H1 (cell line): ENCODE measurements around the gene CPLANE1. TPM values are rescaled to one million over a fixed set of nuclear protein-coding genes. Genes with fewer than 3 reads are reported as not detected.

ENCODE experiments used
- CTCF ChIA-PET: fragments of 300-600 bp; sonication (Branson Sonifier 250); formaldehyde crosslinking; loops from one replicate; lab custom pipeline; 2021; ENCODE audit not compliant: partially characterized antibody; lab: Charles Lee
- POLR2A ChIA-PET: fragments of 300-600 bp; sonication (Branson Sonifier 250); formaldehyde crosslinking; loops from one replicate; lab custom pipeline; 2021; ENCODE audit warnings: inconsistent platforms; ENCODE audit not compliant: partially characterized antibody; lab: Charles Lee
- DNase-seq, 2 experiments: peaks; one replicate each; pipeline versions ENCODE4 v3.0.0 to v3.0.0-alpha.2; 2010 to 2022; ENCODE audit warnings: low spot score in 2 of 2, low read depth in 1 of 2, mixed read lengths in 1 of 2
- FAIRE-seq: peaks from 2 replicates; lab custom pipeline; 2011; peaks lifted over from hg19 to GRCh38; lab: Jason Lieb, UNC
- H2AFZ ChIP-seq: 2 replicates; pipeline ENCODE4 v1.8.1; 2012; ENCODE audit warnings: low read length, inconsistent platforms
- H2AK5ac ChIP-seq: 2 replicates; pipeline ENCODE4 v1.6.1; 2013; ENCODE audit warnings: low read depth, low read length
- H2BK120ac ChIP-seq: replicated peaks from 2 replicates; pipeline ENCODE3; 2013; ENCODE audit warnings: low read depth, low read length, inconsistent platforms
- H2BK12ac ChIP-seq: 2 replicates; pipeline ENCODE4 v1.6.1; 2013; ENCODE audit warnings: low read depth, low read length
- H2BK15ac ChIP-seq: 2 replicates; pipeline ENCODE4 v1.6.1; 2013; ENCODE audit warnings: low read length
- H2BK20ac ChIP-seq: 2 replicates; pipeline ENCODE4 v1.6.1; 2013; ENCODE audit warnings: low read length
- H2BK5ac ChIP-seq: 2 replicates; pipeline ENCODE4 v1.6.1; 2013; ENCODE audit warnings: low read depth, low read length
- H3K14ac ChIP-seq: 2 replicates; pipeline ENCODE4 v1.6.1; 2013; ENCODE audit warnings: inconsistent platforms; ENCODE audit not compliant: insufficient read length
- H3K18ac ChIP-seq: 2 replicates; pipeline ENCODE4 v1.6.1; 2013; ENCODE audit warnings: low read length; ENCODE audit errors: extremely low read depth
- H3K23ac ChIP-seq: 2 replicates; pipeline ENCODE4 v1.6.1; 2013; ENCODE audit warnings: inconsistent platforms; ENCODE audit not compliant: insufficient read length
- H3K23me2 ChIP-seq: 2 replicates; pipeline ENCODE4 v1.6.1; 2013; ENCODE audit warnings: low read depth, low read length
- H3K27ac ChIP-seq: 2 replicates; pipeline ENCODE4 v1.6.1; 2011; ENCODE audit warnings: low read depth, low read length, inconsistent platforms
- H3K27me3 ChIP-seq, 4 experiments: replicated peaks in 1 of 4; 1 replicate in 1 of 4; 2 replicates in 3 of 4; pipeline versions ENCODE4 v1.6.1 to v1.8.1; 2011 to 2013; ENCODE audit warnings: low read length in 3 of 4, mild to moderate bottlenecking in 3 of 4, inconsistent platforms in 2 of 4, mixed read lengths in 2 of 4, moderate library complexity in 1 of 4; ENCODE audit not compliant: control insufficient read depth in 3 of 4, insufficient read depth in 3 of 4; ENCODE audit errors: extremely low read depth in 1 of 4
- H3K36me3 ChIP-seq, 4 experiments: 2 replicates each; pipeline versions ENCODE4 v1.6.1 to v1.8.1; 2011 to 2013; ENCODE audit warnings: mild to moderate bottlenecking in 4 of 4, low read length in 3 of 4, moderate library complexity in 2 of 4, control low read depth in 1 of 4, inconsistent platforms in 1 of 4; ENCODE audit not compliant: insufficient read depth in 4 of 4, control insufficient read depth in 2 of 4
- H3K4ac ChIP-seq: replicated peaks from 2 replicates; pipeline ENCODE3; 2013; ENCODE audit warnings: low read length, low read depth, mixed read lengths, inconsistent platforms; ENCODE audit not compliant: insufficient read length
- H3K4me1 ChIP-seq, 4 experiments: replicated peaks in 1 of 4; 1 replicate in 1 of 4; 2 replicates in 3 of 4; pipeline versions ENCODE4 v1.6.1 to v1.8.1; 2011 to 2013; ENCODE audit warnings: low read length in 3 of 4, inconsistent platforms in 2 of 4, mixed read lengths in 1 of 4; ENCODE audit not compliant: insufficient read depth in 4 of 4, control insufficient read depth in 3 of 4
- H3K4me2 ChIP-seq, 2 experiments: 2 replicates each; pipeline versions ENCODE4 v1.6.1 to v1.8.1; 2011 to 2013; ENCODE audit warnings: low read depth in 2 of 2, low read length in 2 of 2, control low read depth in 1 of 2, inconsistent platforms in 1 of 2, mild to moderate bottlenecking in 1 of 2; ENCODE audit not compliant: insufficient read depth in 1 of 2
- H3K4me3 ChIP-seq, 4 experiments: fragments of 200-600, 300-600 bp in 1 of 4; sonication (generic), shearing (Covaris generic), sonication (Bioruptor Twin) in 1 of 4; 2 replicates each; pipeline versions ENCODE4 v1.5.1 to v1.8.1; 2011 to 2016; ENCODE audit warnings: low read length in 4 of 4, low read depth in 3 of 4, control low read depth in 2 of 4, inconsistent platforms in 2 of 4, mild to moderate bottlenecking in 2 of 4, mixed read lengths in 1 of 4, moderate library complexity in 1 of 4; ENCODE audit not compliant: insufficient read depth in 2 of 4; ENCODE audit errors: extremely low read depth in 1 of 4
- H3K56ac ChIP-seq: replicated peaks from 2 replicates; pipeline ENCODE3; 2013; ENCODE audit warnings: low read depth, mild to moderate bottlenecking, mixed read lengths, low read length, inconsistent platforms; ENCODE audit not compliant: insufficient read length
- H3K79me1 ChIP-seq: 2 replicates; pipeline ENCODE4 v1.6.1; 2013; ENCODE audit warnings: low read depth, low read length, control low read depth
- H3K79me2 ChIP-seq, 2 experiments: 2 replicates each; pipeline versions ENCODE4 v1.6.1 to v1.8.1; 2012 to 2013; ENCODE audit warnings: low read length in 2 of 2, mild to moderate bottlenecking in 2 of 2, inconsistent platforms in 1 of 2; ENCODE audit not compliant: insufficient read depth in 2 of 2, control insufficient read depth in 1 of 2
- H3K9ac ChIP-seq, 4 experiments: replicated peaks in 1 of 4; 1 replicate in 1 of 4; 2 replicates in 3 of 4; pipeline versions ENCODE4 v1.6.1 to v1.8.1; 2011 to 2013; ENCODE audit warnings: low read depth in 3 of 4, low read length in 3 of 4, control low read depth in 2 of 4, mild to moderate bottlenecking in 2 of 4, moderate library complexity in 2 of 4, inconsistent platforms in 1 of 4; ENCODE audit errors: extremely low read depth in 1 of 4
- H3K9me3 ChIP-seq, 2 experiments: 2 replicates each; pipeline versions ENCODE4 v1.6.1 to v1.8.1; 2012 to 2013; ENCODE audit warnings: mild to moderate bottlenecking in 2 of 2, moderate library complexity in 2 of 2, control low read depth in 1 of 2, inconsistent platforms in 1 of 2, low read depth in 1 of 2, low read length in 1 of 2, mixed read lengths in 1 of 2; ENCODE audit not compliant: insufficient read depth in 2 of 2
- H4K20me1 ChIP-seq, 2 experiments: replicated peaks in 1 of 2; 2 replicates each; pipeline versions ENCODE3 to v1.8.1; 2011 to 2013; ENCODE audit warnings: inconsistent platforms in 2 of 2, low read length in 2 of 2, mild to moderate bottlenecking in 1 of 2; ENCODE audit not compliant: insufficient read depth in 2 of 2, control insufficient read depth in 1 of 2
- H4K5ac ChIP-seq: 2 replicates; pipeline ENCODE4 v1.6.1; 2013; ENCODE audit warnings: low read length, low read depth, mixed read lengths, inconsistent platforms; ENCODE audit not compliant: insufficient read length
- H4K8ac ChIP-seq: 2 replicates; pipeline ENCODE4 v1.8.0; 2013; ENCODE audit warnings: mild to moderate bottlenecking, moderate library complexity, low read length, inconsistent platforms; ENCODE audit not compliant: insufficient read depth; ENCODE audit errors: extremely low read depth
- H4K91ac ChIP-seq: replicated peaks from 2 replicates; pipeline ENCODE3; 2013; ENCODE audit warnings: low read length, mixed read lengths, inconsistent platforms; ENCODE audit not compliant: insufficient read length
- BCL11A ChIP-seq, 2 experiments: IDR thresholded peaks; one replicate each; pipeline ENCODE4 v1.6.1; 2011; ENCODE audit warnings: low read depth in 2 of 2, low read length in 2 of 2, mild to moderate bottlenecking in 2 of 2
- WGBS, 2 experiments: shearing (Covaris generic) in 1 of 2; methylation state at CpG; one replicate each; pipeline versions ENCODE4 v1.1.6 to v1.1.7; 2013 to 2015; ENCODE audit warnings: low lambda C conversion rate in 2 of 2, mixed read lengths in 2 of 2, inconsistent platforms in 1 of 2, low coverage in 1 of 2, missing lambda C conversion rate in 1 of 2; ENCODE audit not compliant: insufficient replicate concordance in 2 of 2, insufficient coverage in 1 of 2, insufficient read length in 1 of 2; ENCODE audit errors: extremely low coverage in 1 of 2, missing lambda C conversion rate in 1 of 2; 5-methylcytosine and 5-hydroxymethylcytosine counted together
- polyA plus RNA-seq, 7 experiments: library from polyadenylated mRNA; depleted of rRNA in 3 of 7; stranded (reverse) in 5 of 7; unstranded in 2 of 7; fragments of >200 nt in 5 of 7; fragments of 200-250 nt in 2 of 7; gene quantifications; 1 replicate in 5 of 7; 2 replicates in 1 of 7; 4 replicates in 1 of 7; pipeline versions ENCODE4 v1.2.1 to v1.2.3, GENCODE V29; 2011 to 2013; ENCODE audit warnings: missing spikeins in 2 of 7, mixed read lengths in 2 of 7
- total RNA-seq: library from RNA; stranded (reverse); fragmentation: NEBNext Ultra II Directional; extraction: Animal tissue kit (Norgen Biotek cat#: 25700); gene quantifications from 2 replicates; pipeline ENCODE4 v1.2.1, GENCODE V29; 2021

CPLANE1 gene
- total and polyA plus RNA-seq, 2 of the 8 experiments (the other 6 are each of a cell fraction or from before 2014, with no cell fraction given): 2.2 to 8.8 TPM

- Histone ChIP-seq H2AK5ac (no peak overlapping the region), H4K5ac (no peak overlapping the region), H3K18ac (no peak overlapping the region), H3K4me1 (peaks cover 0 to 7% (median 6%) of the 10 kb centered on the region in 4 experiments; a peak in 3 of 7 replicates), H4K8ac (no peak overlapping the region), H2BK20ac (no peak overlapping the region), H2BK120ac (no peak overlapping the region), H3K4me2 (no peak overlapping the region), H3K36me3 (no peaks in the 10 kb centered on the region), H3K79me2 (no peaks in the 10 kb centered on the region), H4K20me1 (peaks cover 0 to 2% of the 10 kb centered on the region in 2 experiments), H3K9ac (no peak overlapping the region), H3K27me3 (no peaks in the 10 kb centered on the region), H3K23ac (no peak overlapping the region), H3K9me3 (no peaks in the 10 kb centered on the region), H3K23me2 (peaks cover 5% of the 10 kb centered on the region), H3K14ac (no peak overlapping the region), H3K4ac (no peak overlapping the region), H3K56ac (no peak overlapping the region), H2BK5ac (no peak overlapping the region), H2BK15ac (no peak overlapping the region), H4K91ac (no peak overlapping the region), H3K27ac (no peak overlapping the region), H3K79me1 (no peaks in the 10 kb centered on the region), H2BK12ac (no peak overlapping the region), H3K4me3 (no peak overlapping the region), H2AFZ (no peak overlapping the region)
- POLR2A ChIA-PET: no interaction called here
- DNase-seq (no peak), FAIRE-seq (no peak)
- 86% methylated on average over 1 of the region's 1 CpG; no CpG with 5 or more reads in 1 of the 2 experiments for WGBS, 2 experiments
- CTCF ChIA-PET: interaction anchor here (1.0 kb wide), 1 partner anchor 517 kb away, joined by 3 read pairs; no protein-coding TSS in a partner anchor
- no peak for TF ChIP-seq BCL11A (IDR thresholded peaks at IDR 0.05; ENCODE audit: low read depth in 2 of 2, low read length in 2 of 2)
Observed at GRCh38 chr5:37247036-37247435, 2.1 kb downstream of the CPLANE1 start.
